NCI-H146 (cell line): ENCODE results near the gene WDR20.
"Not testable (repeated sequence)": the region's sequence is repeated elsewhere in the genome, so short reads cannot be mapped to it uniquely, and the experiment has no call there.

ENCODE experiments used
- DNase-seq: peaks from one replicate; lab custom pipeline; 2025; lab: John Stamatoyannopoulos, UW

The WDR20 gene

GRCh38 chr14:102238131-102238530 lies 98.4 kb downstream of the WDR20 start:
- no peak for DNase-seq

- DNase-seq: no peak
Observed at GRCh38 chr14:102238766-102239165, 99.1 kb downstream of the WDR20 start.

GRCh38 chr14:102239231-102239630 lies 99.5 kb downstream of the WDR20 start:
- no peak for DNase-seq

- not testable (repeated sequence) for DNase-seq
Observed at GRCh38 chr14:102240481-102240880, 100.8 kb downstream of the WDR20 start.

GRCh38 chr14:102241147-102241546 lies 101.5 kb downstream of the WDR20 start:
- no peak for DNase-seq

GRCh38 chr14:102243795-102244194 lies 104.1 kb downstream of the WDR20 start:
- not testable (repeated sequence) for DNase-seq

- no peak for DNase-seq
Observed at GRCh38 chr14:102246071-102246470, 106.4 kb downstream of the WDR20 start.

GRCh38 chr14:102248121-102248520 lies 108.4 kb downstream of the WDR20 start:
- DNase-seq: peak; percentile 81

- no peak for DNase-seq
Observed at GRCh38 chr14:102249041-102249440, 109.3 kb downstream of the WDR20 start.

GRCh38 chr14:102249981-102250380 lies 110.3 kb downstream of the WDR20 start:
- DNase-seq: no peak

GRCh38 chr14:102250636-102251035 lies 110.9 kb downstream of the WDR20 start:
- DNase-seq: no peak

GRCh38 chr14:102251161-102251560 lies 111.5 kb downstream of the WDR20 start:
- DNase-seq: no peak

GRCh38 chr14:102252834-102253801 lies 113.4 kb downstream of the WDR20 start:
- DNase-seq: no peak

GRCh38 chr14:102255401-102256190 lies 115.9 kb downstream of the WDR20 start:
- DNase-seq: no peak

- no peak for DNase-seq
Observed at GRCh38 chr14:102256716-102257115, 117.0 kb downstream of the WDR20 start.

GRCh38 chr14:102258136-102258535 lies 118.4 kb downstream of the WDR20 start:
- DNase-seq: no peak
